SK-N-SH (cell line): ENCODE results near the gene NT5C. TPM values are rescaled to one million over a fixed set of nuclear protein-coding genes. Genes with fewer than 3 reads are reported as not detected.

ENCODE experiments used
- CTCF ChIA-PET: fragments of 300-600, 350-600 bp; formaldehyde crosslinking; extraction: SDS; loops from one replicate; lab custom pipeline; 2021; lab: Yijun Ruan, JAX
- POLR2A ChIA-PET: fragments of 350-600 bp; sonication (Branson Sonifier 250); formaldehyde crosslinking; extraction: SDS; loops from one replicate; lab custom pipeline; 2020; ENCODE audit warnings: antibody characterized with exemption, inconsistent platforms; lab: Yijun Ruan, JAX
- DNase-seq: peaks from one replicate; pipeline ENCODE4 v3.0.0; 2012
- H2AFZ ChIP-seq: fragments of 200-600 bp; sonication (generic); 2 replicates; pipeline ENCODE4 v1.8.1; 2016; ENCODE audit warnings: antibody characterized with exemption, mild to moderate bottlenecking, low read depth
- H3F3A ChIP-seq: fragments of 200-600 bp; sonication (generic); replicated peaks from 2 replicates; pipeline ENCODE3; 2016; ENCODE audit warnings: antibody characterized with exemption, mild to moderate bottlenecking; ENCODE audit not compliant: insufficient read depth
- H3K27ac ChIP-seq, 2 experiments: fragments of 200-500 bp in 1 of 2; fragments of 200-600 bp in 1 of 2; sonication (Bioruptor generic) in 1 of 2; sonication (generic), shearing (Covaris generic) in 1 of 2; 2 replicates each; pipeline versions ENCODE4 v1.5.1 to v1.6.1; 2014 to 2016; ENCODE audit warnings: low read depth in 2 of 2, inconsistent platforms in 1 of 2, low read length in 1 of 2, mild to moderate bottlenecking in 1 of 2, mixed read lengths in 1 of 2
- H3K27me3 ChIP-seq: fragments of 200-600 bp; sonication (generic), shearing (Covaris generic); 2 replicates; pipeline ENCODE4 v1.6.1; 2016; ENCODE audit warnings: mixed run types; ENCODE audit not compliant: insufficient read depth
- H3K36me3 ChIP-seq, 2 experiments: fragments of 200-500 bp in 1 of 2; fragments of 200-600 bp in 1 of 2; sonication (Bioruptor generic) in 1 of 2; sonication (generic) in 1 of 2; replicated peaks in 1 of 2; 2 replicates each; pipeline versions ENCODE3 to v1.5.1; 2014 to 2016; ENCODE audit warnings: low read length in 1 of 2, mild to moderate bottlenecking in 1 of 2; ENCODE audit not compliant: insufficient read depth in 2 of 2, control insufficient read depth in 1 of 2
- H3K4me1 ChIP-seq, 2 experiments: fragments of 200-500 bp in 1 of 2; fragments of 200-600 bp in 1 of 2; sonication (Bioruptor generic) in 1 of 2; sonication (generic), shearing (Covaris generic) in 1 of 2; 2 replicates each; pipeline versions ENCODE4 v1.5.1 to v1.6.1; 2014 to 2016; ENCODE audit warnings: low read depth in 1 of 2, low read length in 1 of 2, mixed run types in 1 of 2; ENCODE audit not compliant: insufficient read depth in 2 of 2, control insufficient read depth in 1 of 2
- H3K4me2 ChIP-seq: fragments of 200-600 bp; sonication (generic), shearing (Covaris generic); 2 replicates; pipeline ENCODE4 v1.6.1; 2017; ENCODE audit warnings: mixed run types
- H3K4me3 ChIP-seq, 2 experiments: fragments of 200-500 bp in 1 of 2; fragments of 200-600 bp in 1 of 2; sonication (Bioruptor generic) in 1 of 2; sonication (generic), shearing (Covaris generic) in 1 of 2; 2 replicates each; pipeline versions ENCODE4 v1.5.1 to v1.8.1; 2014 to 2016; ENCODE audit warnings: low read depth in 2 of 2, inconsistent platforms in 1 of 2, low read length in 1 of 2, mild to moderate bottlenecking in 1 of 2, mixed read lengths in 1 of 2, moderate library complexity in 1 of 2
- H3K79me2 ChIP-seq: fragments of 200-600 bp; sonication (generic); 2 replicates; pipeline ENCODE4 v1.8.1; 2017; ENCODE audit warnings: mild to moderate bottlenecking; ENCODE audit not compliant: insufficient read depth
- H3K9ac ChIP-seq: fragments of 200-600 bp; sonication (generic); 2 replicates; pipeline ENCODE4 v1.6.1; 2017; ENCODE audit warnings: mixed run types
- H3K9me2 ChIP-seq: fragments of 200-600 bp; sonication (generic); 2 replicates; pipeline ENCODE4 v1.6.1; 2017; ENCODE audit warnings: mixed run types
- H3K9me3 ChIP-seq: fragments of 200-600 bp; sonication (generic); 2 replicates; pipeline ENCODE4 v1.6.1; 2017; ENCODE audit warnings: mixed run types, mild to moderate bottlenecking, moderate library complexity
- H4K20me1 ChIP-seq: fragments of 200-600 bp; sonication (generic); 2 replicates; pipeline ENCODE4 v1.6.1; 2017; ENCODE audit warnings: mild to moderate bottlenecking, mixed run types; ENCODE audit not compliant: insufficient read depth
- EP300 ChIP-seq, 2 experiments: IDR thresholded peaks; 2 replicates each; pipeline versions ENCODE4 v1.4.0 to v1.6.1; 2012; ENCODE audit warnings: borderline replicate concordance in 1 of 2, low read depth in 1 of 2, low read length in 1 of 2
- FOSL2 ChIP-seq: IDR thresholded peaks from 2 replicates; pipeline ENCODE4 v1.4.0; 2012; ENCODE audit warnings: low read depth, mild to moderate bottlenecking, moderate library complexity, borderline replicate concordance
- FOXJ3 ChIP-seq: sonication (generic); formaldehyde crosslinking; IDR thresholded peaks from 2 replicates; pipeline ENCODE4 v1.5.1; 2020; ENCODE audit warnings: mild to moderate bottlenecking, missing genetic modification reagents
- FOXM1 ChIP-seq: IDR thresholded peaks from 2 replicates; pipeline ENCODE4 v1.4.0; 2012; ENCODE audit warnings: low read depth, mild to moderate bottlenecking
- GATA2 ChIP-seq: sonication (generic); formaldehyde crosslinking; IDR thresholded peaks from 2 replicates; pipeline ENCODE4 v1.5.0; 2020; ENCODE audit warnings: mild to moderate bottlenecking, missing genetic modification reagents
- MXI1 ChIP-seq: IDR thresholded peaks from 2 replicates; pipeline ENCODE4 v1.6.1; 2012; ENCODE audit warnings: mild to moderate bottlenecking, low read depth, low read length, improper control_type of control experiment
- POLR2AphosphoS5 ChIP-seq: IDR thresholded peaks from 2 replicates; pipeline ENCODE4 v1.6.1; 2012; ENCODE audit warnings: low read depth, low read length
- SIN3A ChIP-seq: IDR thresholded peaks from 2 replicates; pipeline ENCODE4 v1.6.1; 2012; ENCODE audit warnings: low read depth, mild to moderate bottlenecking, low read length, moderate library complexity, borderline replicate concordance
- TAF1 ChIP-seq: IDR thresholded peaks from 2 replicates; pipeline ENCODE4 v1.6.1; 2012; ENCODE audit warnings: low read depth, mild to moderate bottlenecking, low read length, moderate library complexity, borderline replicate concordance
- YY1 ChIP-seq: IDR thresholded peaks from 2 replicates; pipeline ENCODE4 v1.4.0; 2012; ENCODE audit warnings: low read depth, mild to moderate bottlenecking
- whole genome bisulfite sequencing: methylation state at CpG from one replicate; pipeline ENCODE4 v1.1.6; 2017; ENCODE audit warnings: low lambda C conversion rate; 5-methylcytosine and 5-hydroxymethylcytosine counted together
- polyA plus RNA-seq, 3 experiments: library from polyadenylated mRNA; depleted of rRNA; stranded (reverse); fragments of >200 nt; gene quantifications; 2 replicates each; pipeline ENCODE4 v1.2.3, GENCODE V29; 2012
- TF ChIP-seq, protein P1 (sequence below): IDR thresholded peaks from 2 replicates; pipeline ENCODE4 v1.6.1; 2012; ENCODE audit warnings: mild to moderate bottlenecking, low read depth, low read length, moderate library complexity
- TF ChIP-seq, protein P2 (sequence below): fragments of 150-350 bp; IDR thresholded peaks from 2 replicates; pipeline ENCODE4 v1.6.1; 2016; ENCODE audit warnings: mild to moderate bottlenecking, low read depth, low read length
- TF ChIP-seq, protein P3 (sequence below): fragments of 150-350 bp; IDR thresholded peaks from 2 replicates; pipeline ENCODE4 v1.6.1; 2017; ENCODE audit warnings: antibody characterized with exemption, low read length, low read depth, borderline replicate concordance

The NT5C gene
- polyA plus RNA-seq, 1 of the 3 experiments (the other 2 are of a cell fraction) = 111 TPM

DNA sequence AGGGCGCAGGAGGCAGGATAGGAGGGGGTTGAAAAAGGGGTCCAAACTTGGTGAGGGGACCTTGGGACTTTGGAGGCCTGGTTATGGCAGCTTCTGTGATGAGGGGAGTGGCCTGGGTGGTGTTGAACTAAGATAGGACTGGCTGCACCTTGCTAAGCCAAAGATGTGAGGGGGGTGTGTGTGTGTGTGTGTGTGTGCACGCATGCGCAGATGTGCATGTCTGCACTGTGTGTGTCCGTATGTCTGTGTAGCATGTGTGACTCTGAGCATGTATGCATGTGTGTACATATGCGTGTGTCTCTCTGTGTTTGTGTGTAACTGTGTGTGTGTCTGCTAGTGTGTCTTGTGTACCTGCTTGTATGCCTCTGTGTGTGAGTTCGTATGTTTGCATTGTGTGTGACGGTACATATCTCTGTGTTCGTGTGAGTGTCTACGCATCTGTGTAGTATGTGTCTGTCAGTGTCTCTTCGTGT, 39.7 kb downstream of the NT5C start:
- H3K4me2 ChIP-seq = no peak overlapping the region
- CTCF ChIA-PET = interaction anchor here (0.8 to 2.0 kb wide), 8 partner anchors 14 to 161 kb away, joined by 3 to 15 read pairs (median 7); partner anchors contain the start of gene NT5C
- TF ChIP-seq SIN3A (no peak), EP300 (IDR thresholded peaks at IDR 0.05; ENCODE audit: borderline replicate concordance in 1 of 2, low read depth in 1 of 2, low read length in 1 of 2) (no peak), FOXJ3 (CRISPR knock-in tag) (no peak), TAF1 (no peak), FOSL2 (no peak), YY1 (no peak), FOXM1 (no peak), POLR2AphosphoS5 (no peak), MXI1 (no peak), GATA2 (CRISPR knock-in tag) (no peak)
- TF ChIP-seq, protein P1, sequence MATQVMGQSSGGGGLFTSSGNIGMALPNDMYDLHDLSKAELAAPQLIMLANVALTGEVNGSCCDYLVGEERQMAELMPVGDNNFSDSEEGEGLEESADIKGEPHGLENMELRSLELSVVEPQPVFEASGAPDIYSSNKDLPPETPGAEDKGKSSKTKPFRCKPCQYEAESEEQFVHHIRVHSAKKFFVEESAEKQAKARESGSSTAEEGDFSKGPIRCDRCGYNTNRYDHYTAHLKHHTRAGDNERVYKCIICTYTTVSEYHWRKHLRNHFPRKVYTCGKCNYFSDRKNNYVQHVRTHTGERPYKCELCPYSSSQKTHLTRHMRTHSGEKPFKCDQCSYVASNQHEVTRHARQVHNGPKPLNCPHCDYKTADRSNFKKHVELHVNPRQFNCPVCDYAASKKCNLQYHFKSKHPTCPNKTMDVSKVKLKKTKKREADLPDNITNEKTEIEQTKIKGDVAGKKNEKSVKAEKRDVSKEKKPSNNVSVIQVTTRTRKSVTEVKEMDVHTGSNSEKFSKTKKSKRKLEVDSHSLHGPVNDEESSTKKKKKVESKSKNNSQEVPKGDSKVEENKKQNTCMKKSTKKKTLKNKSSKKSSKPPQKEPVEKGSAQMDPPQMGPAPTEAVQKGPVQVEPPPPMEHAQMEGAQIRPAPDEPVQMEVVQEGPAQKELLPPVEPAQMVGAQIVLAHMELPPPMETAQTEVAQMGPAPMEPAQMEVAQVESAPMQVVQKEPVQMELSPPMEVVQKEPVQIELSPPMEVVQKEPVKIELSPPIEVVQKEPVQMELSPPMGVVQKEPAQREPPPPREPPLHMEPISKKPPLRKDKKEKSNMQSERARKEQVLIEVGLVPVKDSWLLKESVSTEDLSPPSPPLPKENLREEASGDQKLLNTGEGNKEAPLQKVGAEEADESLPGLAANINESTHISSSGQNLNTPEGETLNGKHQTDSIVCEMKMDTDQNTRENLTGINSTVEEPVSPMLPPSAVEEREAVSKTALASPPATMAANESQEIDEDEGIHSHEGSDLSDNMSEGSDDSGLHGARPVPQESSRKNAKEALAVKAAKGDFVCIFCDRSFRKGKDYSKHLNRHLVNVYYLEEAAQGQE = no peak
- TF ChIP-seq, protein P2, sequence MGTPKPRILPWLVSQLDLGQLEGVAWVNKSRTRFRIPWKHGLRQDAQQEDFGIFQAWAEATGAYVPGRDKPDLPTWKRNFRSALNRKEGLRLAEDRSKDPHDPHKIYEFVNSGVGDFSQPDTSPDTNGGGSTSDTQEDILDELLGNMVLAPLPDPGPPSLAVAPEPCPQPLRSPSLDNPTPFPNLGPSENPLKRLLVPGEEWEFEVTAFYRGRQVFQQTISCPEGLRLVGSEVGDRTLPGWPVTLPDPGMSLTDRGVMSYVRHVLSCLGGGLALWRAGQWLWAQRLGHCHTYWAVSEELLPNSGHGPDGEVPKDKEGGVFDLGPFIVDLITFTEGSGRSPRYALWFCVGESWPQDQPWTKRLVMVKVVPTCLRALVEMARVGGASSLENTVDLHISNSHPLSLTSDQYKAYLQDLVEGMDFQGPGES = no peak
- TF ChIP-seq, protein P3, sequence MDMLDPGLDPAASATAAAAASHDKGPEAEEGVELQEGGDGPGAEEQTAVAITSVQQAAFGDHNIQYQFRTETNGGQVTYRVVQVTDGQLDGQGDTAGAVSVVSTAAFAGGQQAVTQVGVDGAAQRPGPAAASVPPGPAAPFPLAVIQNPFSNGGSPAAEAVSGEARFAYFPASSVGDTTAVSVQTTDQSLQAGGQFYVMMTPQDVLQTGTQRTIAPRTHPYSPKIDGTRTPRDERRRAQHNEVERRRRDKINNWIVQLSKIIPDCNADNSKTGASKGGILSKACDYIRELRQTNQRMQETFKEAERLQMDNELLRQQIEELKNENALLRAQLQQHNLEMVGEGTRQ = no peak
- TF ChIP-seq, all 33 proteins: peak for 0
- POLR2A ChIA-PET = no interaction called here
- no peaks in the 10 kb centered on the region for H3K27me3 ChIP-seq
- peaks cover 0 to 5% of the 10 kb centered on the region in 2 experiments; a peak in 1 of 4 replicates for H3K4me1 ChIP-seq
- no peak overlapping the region for H3K9ac ChIP-seq
- no peaks in the 10 kb centered on the region for H3K9me3 ChIP-seq
- H4K20me1 ChIP-seq = no peaks in the 10 kb centered on the region
- 77% methylated on average over 10 of the region's 10 CpGs for WGBS
- no peak overlapping the region for H3K4me3 ChIP-seq
- DNase-seq = no peak
- no peaks in the 10 kb centered on the region for H3K36me3 ChIP-seq
- no peak overlapping the region for H2AFZ ChIP-seq
- peaks cover 2% of the 10 kb centered on the region for H3F3A ChIP-seq
- H3K9me2 ChIP-seq = no peaks in the 10 kb centered on the region
- H3K79me2 ChIP-seq = no peaks in the 10 kb centered on the region
- no peak overlapping the region for H3K27ac ChIP-seq
